HS-27A (cell line): ENCODE measurements around the gene GOLGA2.

Experiments
- DNase-seq: peaks from one replicate; pipeline ENCODE4 v3.0.0-alpha.2; 2012; ENCODE audit warnings: low read depth, missing footprints

The GOLGA2 gene

DNA sequence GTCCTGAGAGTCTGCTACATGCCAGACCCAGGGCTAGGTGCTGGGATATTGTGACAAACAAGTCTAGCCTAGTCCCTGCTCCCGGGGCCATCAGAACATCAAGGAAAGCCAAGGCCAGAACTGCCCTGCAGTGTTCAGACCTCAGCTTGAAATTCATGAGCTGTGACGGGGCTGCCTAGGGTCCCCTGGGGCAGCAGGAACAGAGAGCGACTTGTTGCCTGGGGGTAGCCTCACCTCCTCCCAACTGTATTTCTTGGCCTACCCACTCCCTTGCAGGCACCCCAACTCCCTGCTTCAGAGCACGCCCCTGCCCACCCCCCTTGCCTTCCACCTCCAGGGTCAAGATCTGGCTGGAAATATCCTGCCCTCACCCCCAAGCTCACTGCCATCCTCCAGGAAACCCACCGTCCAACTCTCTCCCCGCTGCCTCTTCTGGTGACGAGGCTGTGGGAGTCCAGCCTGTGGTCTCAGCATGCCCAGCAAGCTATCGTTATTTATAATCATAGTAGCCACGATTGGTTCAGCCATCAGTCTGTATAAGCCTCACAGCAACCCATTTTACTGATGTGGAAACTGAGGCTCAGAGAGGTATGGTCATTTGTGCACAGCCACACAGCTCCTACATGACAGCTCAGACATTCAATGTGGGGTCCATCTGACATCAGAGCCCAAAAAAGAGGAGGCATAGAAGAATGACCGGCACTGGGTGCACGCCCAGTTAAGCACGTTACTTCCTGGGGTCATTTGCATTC lies 61.9 kb downstream of the GOLGA2 start:
- no peak for DNase-seq

DNA sequence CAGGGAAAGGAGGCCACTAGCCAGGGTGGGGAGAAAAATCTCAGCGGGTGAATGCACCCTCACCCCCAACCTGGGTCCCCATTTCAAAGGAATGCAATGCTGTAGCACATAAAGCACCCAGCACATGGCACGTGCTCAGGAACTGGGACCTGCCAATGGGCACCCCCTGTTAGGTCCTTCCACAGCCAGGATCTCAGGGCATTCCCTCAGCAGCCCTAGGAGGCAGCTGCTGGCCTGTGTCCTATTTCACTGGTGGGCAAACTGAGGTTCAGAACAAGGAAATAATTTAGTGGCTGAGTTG lies 63.9 kb downstream of the GOLGA2 start:
- DNase-seq: no peak

DNA sequence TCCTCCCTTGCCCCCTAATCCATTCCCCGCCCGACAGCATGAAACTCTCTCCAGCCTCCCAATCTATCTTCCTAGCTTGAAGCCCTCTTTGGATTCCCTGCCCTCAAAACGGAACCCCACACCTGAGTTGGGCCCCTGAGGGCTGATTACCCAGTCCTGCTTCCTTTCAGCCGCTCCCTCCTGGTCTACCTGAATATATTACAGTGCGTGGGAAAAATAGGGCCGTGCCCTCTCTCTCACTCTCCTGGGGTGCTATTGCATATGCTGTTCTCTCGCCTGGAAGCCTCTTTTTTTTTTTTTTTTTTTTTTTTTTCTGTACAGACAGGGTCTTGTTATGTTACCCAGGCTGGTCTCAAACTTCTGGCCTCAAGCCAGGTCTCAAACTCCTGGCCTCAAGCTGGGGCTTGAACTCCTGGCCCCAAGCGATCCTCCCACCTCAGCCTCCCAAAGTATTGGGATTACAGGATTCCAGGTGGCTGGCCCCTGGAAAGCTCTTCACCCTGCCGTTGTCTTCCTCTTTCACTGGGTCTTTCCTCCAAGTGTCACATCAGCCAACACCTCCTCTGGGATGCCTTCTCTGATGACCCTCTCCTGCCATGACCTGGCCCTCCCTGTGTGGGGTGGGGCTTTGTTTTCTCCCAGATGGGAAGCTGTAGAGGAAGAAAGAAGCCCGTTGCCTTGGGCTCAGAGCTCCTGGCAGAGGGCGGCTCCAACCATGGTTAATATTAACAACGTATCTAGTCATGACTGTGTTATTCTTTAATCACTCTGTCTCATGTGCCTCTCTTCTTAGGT lies 64.4 kb downstream of the GOLGA2 start:
- DNase-seq: no peak

DNA sequence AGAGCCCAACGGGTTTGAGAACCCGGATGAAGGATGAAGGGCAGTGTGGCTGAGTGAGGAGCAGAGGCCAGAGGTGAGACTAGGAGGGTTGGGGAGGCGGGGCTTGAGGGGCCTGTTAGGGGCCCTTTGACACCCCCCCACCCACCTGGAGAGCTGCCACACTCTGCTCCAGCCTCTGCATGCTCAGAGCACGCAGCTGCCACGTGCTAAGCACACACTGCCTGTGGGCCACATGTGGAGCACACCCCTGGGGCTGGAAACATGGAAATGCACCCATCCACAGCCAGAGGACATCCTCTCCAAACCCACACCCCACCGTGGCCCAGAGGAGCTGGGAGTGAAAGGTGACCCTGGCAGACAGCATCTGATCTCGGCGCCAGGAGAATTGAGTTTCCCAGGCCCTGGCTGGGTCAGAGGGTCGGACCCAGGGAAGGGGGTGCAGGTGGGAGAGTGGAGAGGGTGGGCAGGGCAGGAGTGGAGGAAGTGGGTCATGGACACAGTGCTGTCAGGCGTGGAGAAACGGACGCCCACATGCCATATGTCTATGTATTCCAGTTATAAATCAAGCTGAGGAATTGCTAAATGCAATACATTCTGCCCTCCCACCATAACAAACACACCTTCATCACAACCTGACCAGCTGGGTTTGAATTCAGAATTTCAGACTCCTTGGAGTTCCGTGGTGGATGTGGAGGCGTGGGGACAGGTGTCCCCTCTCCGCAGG lies 66.7 kb downstream of the GOLGA2 start:
- no peak for DNase-seq

DNA sequence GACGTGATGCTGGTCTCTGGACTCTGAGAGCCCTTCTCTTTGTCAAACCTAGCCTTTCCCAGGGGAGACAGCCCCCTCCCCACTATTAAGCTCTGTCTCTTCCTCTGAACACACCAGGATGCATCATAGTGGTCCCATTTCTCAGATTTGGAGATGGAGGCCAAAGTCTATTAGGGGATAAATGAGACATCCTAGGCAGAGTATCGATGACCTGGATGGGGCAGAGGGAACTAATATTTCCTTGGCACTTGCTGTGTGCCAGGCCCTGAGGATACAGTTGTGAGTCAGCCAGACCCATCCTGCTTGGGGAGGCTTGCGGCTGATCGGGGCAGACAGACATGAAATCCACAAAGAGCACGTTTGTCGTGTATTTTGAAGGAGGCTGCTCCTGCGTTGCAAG lies 67.4 kb downstream of the GOLGA2 start:
- DNase-seq: no peak

DNA sequence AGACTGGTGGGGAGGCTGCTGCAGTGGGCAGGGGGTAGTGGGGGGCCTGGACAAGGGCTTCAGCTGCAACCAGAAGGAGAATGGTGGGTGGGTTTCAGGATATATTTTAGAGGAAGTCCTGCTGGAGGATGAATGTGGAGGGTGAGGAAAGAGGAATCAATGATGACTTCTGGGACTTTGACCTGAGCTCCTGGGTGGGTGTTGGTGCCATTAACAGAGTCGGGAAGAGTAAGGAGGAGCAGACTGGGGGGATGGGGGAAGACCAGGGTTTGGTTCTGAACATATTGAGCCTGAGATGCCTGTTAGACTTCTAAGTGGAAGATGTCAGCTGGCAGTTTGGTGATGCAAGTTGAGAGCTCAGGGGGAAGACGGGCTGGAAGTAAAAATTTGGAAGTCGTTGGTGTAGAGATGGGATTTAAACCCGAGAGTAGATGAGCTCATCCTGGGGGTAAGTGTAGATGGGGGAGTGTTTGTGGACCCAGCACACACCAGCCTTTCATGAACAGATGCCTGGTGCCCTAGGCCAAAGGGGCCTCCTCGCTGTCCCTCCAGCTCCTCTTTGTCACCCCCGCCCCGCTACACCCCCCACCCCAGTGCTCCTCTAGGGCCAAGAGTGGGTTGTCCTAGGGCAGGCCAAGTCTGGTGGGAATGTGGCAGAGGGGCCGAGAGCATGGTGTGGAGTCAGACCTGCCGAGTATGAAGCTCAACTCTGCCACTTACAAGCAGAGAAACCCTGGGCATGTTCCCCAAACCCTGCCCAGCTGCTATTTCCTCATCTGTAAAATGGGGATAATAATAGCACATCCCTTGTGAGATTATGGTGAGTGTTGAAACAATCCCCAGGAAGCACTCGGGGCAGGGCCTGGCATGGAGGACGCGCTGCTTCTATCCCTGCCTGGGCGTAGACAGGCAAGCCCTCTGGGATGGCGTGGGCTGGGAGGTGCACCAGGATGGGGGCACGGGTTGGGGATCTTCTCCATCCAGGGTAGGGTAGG lies 68.6 kb downstream of the GOLGA2 start:
- DNase-seq: no peak

DNA sequence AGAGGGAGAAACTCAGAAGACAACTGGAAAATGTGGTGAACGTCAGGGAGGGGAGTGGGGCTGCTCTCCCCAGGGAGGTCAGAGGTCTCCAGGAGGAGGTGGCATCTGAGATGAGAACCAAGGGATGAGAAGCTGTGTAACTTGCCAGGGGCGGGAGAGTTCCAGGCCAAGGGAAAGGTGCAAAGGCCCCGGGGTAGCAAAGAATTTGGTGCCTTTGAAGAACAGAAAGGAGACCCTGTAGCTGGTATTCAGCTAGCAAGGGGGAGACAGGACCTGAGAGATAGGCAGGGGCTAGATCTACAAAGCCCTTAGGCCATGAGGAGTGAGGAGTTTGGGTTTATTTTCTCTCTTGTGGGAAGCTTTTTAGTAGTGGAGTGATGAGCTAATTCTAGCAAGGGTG lies 69.3 kb downstream of the GOLGA2 start:
- DNase-seq: no peak
